Measurements from ENCODE around the gene CFAP61.

Gene CFAP61

GRCh38 chr20:20407891-20408805, 355.8 kb downstream of the CFAP61 start:
- DNase-seq, result peak; percentile 69

GRCh38 chr20:20409331-20409730, 357.0 kb downstream of the CFAP61 start:
- DNase-seq, result no peak

Data from NCI-H510A treated with DMSO at 0.1 percent for 48 hours (cell line).